GM06990 (cell line): ENCODE measurements around the gene RASA4B.
"Not testable (repeated sequence)": the region's sequence is repeated elsewhere in the genome, so short reads cannot be mapped to it uniquely, and the experiment has no call there.

Source experiments
- DNase-seq: peaks from one replicate; pipeline ENCODE4 v3.0.0-alpha.2; 2011; ENCODE audit not compliant: insufficient read length; ENCODE audit errors: extremely low read depth
- H3K27me3 ChIP-seq: replicated peaks from 2 replicates; pipeline ENCODE4 v1.6.0; 2011; ENCODE audit warnings: low read length; ENCODE audit not compliant: control insufficient read depth, insufficient read depth
- H3K36me3 ChIP-seq: 2 replicates; pipeline ENCODE4 v1.5.1; 2011; ENCODE audit warnings: low read length; ENCODE audit not compliant: control insufficient read depth, insufficient read depth
- H3K4me3 ChIP-seq: replicated peaks from 2 replicates; pipeline ENCODE4 v1.5.1; 2011; ENCODE audit warnings: low read depth, mild to moderate bottlenecking, control low read depth, low read length

RASA4B gene

GRCh38 chr7:102517550-102518147 lies at the start of gene RASA4B:
Gene RASA4B, minus strand, starts transcription at chr7:102517777. Its CDS starts 67 bp downstream, at chr7:102517710.
- not testable (repeated sequence) for H3K36me3 ChIP-seq, H3K27me3 ChIP-seq, DNase-seq
- H3K4me3 ChIP-seq = peak within 1 kb of the TSS; percentile 40; the same call in 1 of the 2 replicates

- not testable (repeated sequence) for H3K27me3 ChIP-seq, H3K36me3 ChIP-seq, H3K4me3 ChIP-seq, DNase-seq
These were observed 33.3 kb upstream of the RASA4B start, which contains the start of gene SPDYE2 for GRCh38 chr7:102550808-102551422. Gene SPDYE2, plus strand, starts transcription at chr7:102551226. Its CDS starts 2,030 bp downstream, at chr7:102553256.

GRCh38 chr7:102546353-102546752 lies 28.8 kb upstream of the RASA4B start:
- not testable (repeated sequence) for H3K36me3 ChIP-seq, H3K27me3 ChIP-seq, DNase-seq, H3K4me3 ChIP-seq

GRCh38 chr7:102545288-102545687 lies 27.7 kb upstream of the RASA4B start:
- not testable (repeated sequence) for H3K36me3 ChIP-seq, H3K27me3 ChIP-seq, H3K4me3 ChIP-seq, DNase-seq

- not testable (repeated sequence) for H3K36me3 ChIP-seq, H3K4me3 ChIP-seq, DNase-seq, H3K27me3 ChIP-seq
These were observed 26.8 kb upstream of the RASA4B start for GRCh38 chr7:102544372-102544771.

GRCh38 chr7:102543596-102543995 lies 26.0 kb upstream of the RASA4B start, which contains the start of gene UPK3BL2:
Gene UPK3BL2, minus strand, starts transcription at chr7:102543696. Its CDS starts 60 bp downstream, at chr7:102543636.
- H3K27me3 ChIP-seq, H3K36me3 ChIP-seq, DNase-seq, H3K4me3 ChIP-seq: not testable (repeated sequence)

- DNase-seq, H3K4me3 ChIP-seq, H3K27me3 ChIP-seq, H3K36me3 ChIP-seq: not testable (repeated sequence)
These were observed 25.2 kb upstream of the RASA4B start for GRCh38 chr7:102542771-102543170.

GRCh38 chr7:102542083-102542482 lies 24.5 kb upstream of the RASA4B start:
- not testable (repeated sequence) for H3K36me3 ChIP-seq, H3K4me3 ChIP-seq, DNase-seq, H3K27me3 ChIP-seq

GRCh38 chr7:102540604-102541003 lies 23.0 kb upstream of the RASA4B start:
- not testable (repeated sequence) for H3K4me3 ChIP-seq, H3K36me3 ChIP-seq, DNase-seq, H3K27me3 ChIP-seq

- H3K27me3 ChIP-seq, DNase-seq, H3K4me3 ChIP-seq, H3K36me3 ChIP-seq: not testable (repeated sequence)
These were observed 17.6 kb upstream of the RASA4B start for GRCh38 chr7:102535062-102535615.

GRCh38 chr7:102532127-102532526 lies 14.6 kb upstream of the RASA4B start:
- H3K27me3 ChIP-seq, H3K4me3 ChIP-seq, DNase-seq, H3K36me3 ChIP-seq: not testable (repeated sequence)

- not testable (repeated sequence) for H3K36me3 ChIP-seq, H3K27me3 ChIP-seq, H3K4me3 ChIP-seq, DNase-seq
These were observed 14.0 kb upstream of the RASA4B start for GRCh38 chr7:102531583-102531982.

GRCh38 chr7:102527822-102528793 lies 10.5 kb upstream of the RASA4B start:
- not testable (repeated sequence) for DNase-seq, H3K27me3 ChIP-seq

More at GRCh38 chr7:102527822-102528793, 10.5 kb upstream of the RASA4B start:
- H3K4me3 ChIP-seq, H3K36me3 ChIP-seq: not testable (repeated sequence)
